Smooth muscle cell of the brain vasculature (primary cell): Measurements from ENCODE around the gene NRSN2.
A peak's percentile ranks its signal among the peaks of the same experiment; 100 is the strongest.
"Not testable (repeated sequence)": the region's sequence is repeated elsewhere in the genome, so short reads cannot be mapped to it uniquely, and the experiment has no call there.

Experiments
- DNase-seq: peaks from one replicate; pipeline ENCODE4 v3.0.0-alpha.2; 2012; ENCODE audit warnings: low read depth, low spot score

NRSN2 gene

GRCh38 chr20:354298-354977 is 7.5 kb downstream of the NRSN2 start:
- DNase-seq = peak; percentile 49

GRCh38 chr20:356154-356553 is 9.2 kb downstream of the NRSN2 start:
- not testable (repeated sequence) for DNase-seq

- DNase-seq = no peak
These were observed 9.8 kb downstream of the NRSN2 start for GRCh38 chr20:356745-357144.

- DNase-seq = no peak
These were observed 12.1 kb downstream of the NRSN2 start for GRCh38 chr20:358891-359555.

- no peak for DNase-seq
These were observed 14.7 kb downstream of the NRSN2 start for GRCh38 chr20:361561-361960.

- DNase-seq = no peak
These were observed 15.7 kb downstream of the NRSN2 start for GRCh38 chr20:362271-363254.

GRCh38 chr20:363319-364078 is 16.6 kb downstream of the NRSN2 start:
- DNase-seq = no peak

- no peak for DNase-seq
These were observed 18.2 kb downstream of the NRSN2 start for GRCh38 chr20:364905-365794.

GRCh38 chr20:366041-366718 is 19.3 kb downstream of the NRSN2 start:
- no peak for DNase-seq

- no peak for DNase-seq
These were observed 20.0 kb downstream of the NRSN2 start for GRCh38 chr20:366719-367485.

- DNase-seq = no peak
These were observed 20.6 kb downstream of the NRSN2 start for GRCh38 chr20:367486-367887.

GRCh38 chr20:368915-369314 is 22.0 kb downstream of the NRSN2 start:
- no peak for DNase-seq

- DNase-seq = no peak
These were observed 23.3 kb downstream of the NRSN2 start for GRCh38 chr20:370151-370600.

- no peak for DNase-seq
These were observed 24.3 kb downstream of the NRSN2 start for GRCh38 chr20:370977-371754.

- no peak for DNase-seq
These were observed 25.0 kb downstream of the NRSN2 start for GRCh38 chr20:371755-372542.

- DNase-seq = not testable (repeated sequence)
These were observed 25.7 kb downstream of the NRSN2 start for GRCh38 chr20:372543-373082.
